HEK293 (cell line): ENCODE measurements around the gene GANAB.
A peak's percentile ranks its signal among the peaks of the same experiment; 100 is the strongest.

Experiments used
- ZNF223 ChIP-seq: fragments of 450-650 bp; formaldehyde crosslinking; IDR thresholded peaks from 2 replicates; pipeline ENCODE4 v1.5.1; 2016; ENCODE audit warnings: missing biosample characterization, missing genetic modification characterization
- ZXDB ChIP-seq: fragments of 450-650 bp; formaldehyde crosslinking; IDR thresholded peaks from 2 replicates; pipeline ENCODE4 v1.5.1; 2016; ENCODE audit warnings: missing biosample characterization, missing genetic modification characterization

DNA sequence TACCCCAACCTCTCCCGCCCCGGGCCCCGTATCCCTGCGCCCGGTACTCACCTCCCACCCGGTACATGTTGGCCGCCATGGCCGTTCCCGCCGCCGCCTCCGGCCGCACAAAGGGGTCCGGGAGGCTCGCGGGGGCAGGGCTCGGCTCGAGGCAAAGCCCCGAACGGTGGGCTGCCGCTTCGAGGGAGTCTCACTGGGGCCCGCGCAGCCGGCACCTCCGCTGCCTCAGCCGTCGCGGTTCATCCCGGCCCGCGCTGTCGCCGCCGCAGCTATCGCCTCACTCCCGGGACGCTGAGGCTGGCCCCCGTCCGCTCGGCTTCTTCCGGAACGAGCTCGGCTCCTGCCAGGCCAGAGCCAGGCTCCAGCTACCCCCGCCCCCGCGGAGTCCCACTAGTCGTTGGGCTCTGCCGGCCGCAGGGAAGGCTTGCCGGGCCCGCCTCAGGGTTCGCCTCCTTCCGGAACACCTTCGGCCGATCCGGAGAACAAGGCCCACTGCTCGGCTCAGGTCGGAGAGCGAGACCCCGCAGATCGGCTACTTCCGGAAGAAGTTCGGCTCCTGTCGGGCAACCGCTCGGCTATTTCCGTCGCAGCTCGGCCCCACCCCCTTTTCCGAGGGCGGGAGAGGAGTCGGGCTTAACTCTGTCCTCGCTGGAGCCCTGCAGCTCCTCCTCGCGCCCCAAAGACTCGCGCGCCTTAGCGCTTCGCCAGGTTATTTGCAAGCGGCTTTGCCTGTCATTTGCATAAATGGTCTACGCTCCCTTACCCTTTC, 44.9 kb downstream of the GANAB start, which contains the start of gene MTA2:
- TF ChIP-seq ZXDB (0 out of 2 replicates have a peak, but pooled peaks have one; percentile 28), ZNF223 (tag by site-specific recombination) (no peak)
